Suprapubic skin (tissue), 4 donors: ENCODE results near the gene BRME1. TPM values are rescaled to one million over a fixed set of nuclear protein-coding genes. Genes with fewer than 3 reads are reported as not detected.

Experiments used
- DNase-seq, 2 donors: peaks; one replicate each; pipeline ENCODE4 v3.0.0-alpha.2; 2019; ENCODE audit warnings: low spot score in 2 of 2
- H3K27ac ChIP-seq: fragments of 200-600 bp; sonication (generic); one replicate; pipeline ENCODE4 v1.5.1; 2019
- H3K27me3 ChIP-seq: fragments of 200-600 bp; sonication (generic); one replicate; pipeline ENCODE4 v1.5.1; 2019
- H3K36me3 ChIP-seq: fragments of 200-600 bp; sonication (generic); one replicate; pipeline ENCODE4 v1.5.1; 2019
- H3K4me1 ChIP-seq: fragments of 200-600 bp; sonication (generic); one replicate; pipeline ENCODE4 v1.5.1; 2019
- H3K4me3 ChIP-seq: fragments of 200-600 bp; sonication (generic); one replicate; pipeline ENCODE4 v1.5.1; 2019; ENCODE audit warnings: mild to moderate bottlenecking
- H3K9me3 ChIP-seq: fragments of 200-600 bp; sonication (generic); one replicate; pipeline ENCODE4 v1.5.1; 2019
- CTCF ChIP-seq, 2 donors: fragments of 200-600 bp in 1 of 2; fragments of 450-650 bp in 1 of 2; sonication (generic) in 1 of 2; IDR thresholded peaks; one replicate each; pipeline ENCODE4 v1.5.1; 2016 to 2019; ENCODE audit warnings: antibody characterized with exemption in 2 of 2, mild to moderate bottlenecking in 1 of 2, moderate library complexity in 1 of 2
- EP300 ChIP-seq: sonication (generic); formaldehyde crosslinking; IDR thresholded peaks from one replicate; pipeline ENCODE4 v1.6.1; 2017; ENCODE audit warnings: antibody characterized with exemption
- POLR2A ChIP-seq, 2 donors: fragments of 450-650 bp; IDR thresholded peaks; one replicate each; pipeline ENCODE4 v1.6.1; 2017; ENCODE audit warnings: antibody characterized with exemption in 2 of 2, mild to moderate bottlenecking in 2 of 2, moderate library complexity in 2 of 2
- POLR2AphosphoS5 ChIP-seq, 3 donors: sonication (generic); formaldehyde crosslinking; IDR thresholded peaks; one replicate each; pipeline ENCODE4 v1.6.1; 2017; ENCODE audit warnings: antibody characterized with exemption in 3 of 3
- WGBS: methylation state at CpG from one replicate; pipeline ENCODE4 v1.1.5; 2018; 5-methylcytosine and 5-hydroxymethylcytosine counted together
- total RNA-seq, 4 donors: library from RNA; depleted of rRNA; stranded (reverse); fragments of >200 nt; gene quantifications; one replicate each; pipeline ENCODE4 v1.1.0, GENCODE V29; 2016

The BRME1 gene
- total RNA-seq, 4 donors from 2014 or later, result 7.6 to 23.0 (median 9.9) TPM

- Histone ChIP-seq H3K4me3 (no peak overlapping the region), H3K36me3 (no peaks in the 10 kb centered on the region), H3K9me3 (no peaks in the 10 kb centered on the region), H3K4me1 (peaks cover 82% of the 10 kb centered on the region), H3K27me3 (no peaks in the 10 kb centered on the region), H3K27ac (peak overlapping the region; percentile 83)
- no peak for DNase-seq
- TF ChIP-seq POLR2A (IDR thresholded peaks at IDR 0.05), result no peak
- no peak for TF ChIP-seq CTCF (IDR thresholded peaks at IDR 0.05)
- TF ChIP-seq POLR2AphosphoS5 (IDR thresholded peaks at IDR 0.05), result no peak
- TF ChIP-seq EP300, result no peak
- 85% methylated on average over 4 of the region's 12 CpGs for WGBS
These were observed 23.1 kb downstream of the BRME1 start for GRCh38 chr19:13882836-13883235.

- Histone ChIP-seq H3K9me3 (no peaks in the 10 kb centered on the region), H3K4me3 (no peak overlapping the region), H3K36me3 (no peaks in the 10 kb centered on the region), H3K4me1 (peaks cover 78% of the 10 kb centered on the region), H3K27ac (peak overlapping the region; percentile 83), H3K27me3 (no peaks in the 10 kb centered on the region)
- TF ChIP-seq POLR2A (IDR thresholded peaks at IDR 0.05) (no peak), CTCF (IDR thresholded peaks at IDR 0.05) (no peak), POLR2AphosphoS5 (IDR thresholded peaks at IDR 0.05) (no peak), EP300 (no peak)
- peak in 1 of 2 donors; percentile 65 for DNase-seq
- 75% methylated on average over 5 of the region's 5 CpGs for WGBS
These were observed 23.5 kb downstream of the BRME1 start for GRCh38 chr19:13882419-13882795.

GRCh38 chr19:13881692-13882418 lies 24.1 kb downstream of the BRME1 start:
- peak in 1 of 2 donors; percentile 71 for DNase-seq

GRCh38 chr19:13881251-13881691 lies 24.6 kb downstream of the BRME1 start:
- Histone ChIP-seq H3K27me3 (no peaks in the 10 kb centered on the region), H3K9me3 (no peaks in the 10 kb centered on the region), H3K4me3 (no peak overlapping the region), H3K27ac (peak overlapping the region; percentile 83), H3K36me3 (no peaks in the 10 kb centered on the region), H3K4me1 (peaks cover 66% of the 10 kb centered on the region)
- 57% methylated on average over 11 of the region's 12 CpGs for WGBS
- no peak for DNase-seq
- TF ChIP-seq CTCF (IDR thresholded peaks at IDR 0.05) (no peak), POLR2A (IDR thresholded peaks at IDR 0.05) (no peak), EP300 (no peak), POLR2AphosphoS5 (IDR thresholded peaks at IDR 0.05) (no peak)

More at GRCh38 chr19:13881692-13882418, 24.1 kb downstream of the BRME1 start:
- no peaks in the 10 kb centered on the region for H3K27me3 ChIP-seq
- H3K4me1 ChIP-seq, result peaks cover 72% of the 10 kb centered on the region
- TF ChIP-seq EP300 (no peak), POLR2A (IDR thresholded peaks at IDR 0.05) (no peak)
- 56% methylated on average over 10 of the region's 17 CpGs for WGBS
- peak overlapping the region; percentile 83 for H3K27ac ChIP-seq
- H3K4me3 ChIP-seq, result no peak overlapping the region
- H3K36me3 ChIP-seq, result no peaks in the 10 kb centered on the region
- H3K9me3 ChIP-seq, result no peaks in the 10 kb centered on the region

GRCh38 chr19:13880059-13881043 lies 25.6 kb downstream of the BRME1 start:
- Histone ChIP-seq H3K4me1 (peaks cover 57% of the 10 kb centered on the region), H3K4me3 (peak overlapping the region; percentile 31)

More at GRCh38 chr19:13880059-13881043, 25.6 kb downstream of the BRME1 start:
- TF ChIP-seq POLR2AphosphoS5 (IDR thresholded peaks at IDR 0.05) (peak in 2 of 3 donors; percentile 82 to 87), POLR2A (IDR thresholded peaks at IDR 0.05) (no peak), CTCF (IDR thresholded peaks at IDR 0.05) (peak; percentile 97 to 100), EP300 (no peak)
- peak overlapping the region; percentile 83 for H3K27ac ChIP-seq
- 11% methylated on average over 12 of the region's 34 CpGs for WGBS
- H3K9me3 ChIP-seq, result no peaks in the 10 kb centered on the region
- DNase-seq, result peak; percentile 99
- H3K36me3 ChIP-seq, result no peaks in the 10 kb centered on the region
- no peaks in the 10 kb centered on the region for H3K27me3 ChIP-seq
